ENCODE data around the gene RPS6KA5.
"Not testable (repeated sequence)": the region's sequence is repeated elsewhere in the genome, so short reads cannot be mapped to it uniquely, and the experiment has no call there.

Gene RPS6KA5

DNA sequence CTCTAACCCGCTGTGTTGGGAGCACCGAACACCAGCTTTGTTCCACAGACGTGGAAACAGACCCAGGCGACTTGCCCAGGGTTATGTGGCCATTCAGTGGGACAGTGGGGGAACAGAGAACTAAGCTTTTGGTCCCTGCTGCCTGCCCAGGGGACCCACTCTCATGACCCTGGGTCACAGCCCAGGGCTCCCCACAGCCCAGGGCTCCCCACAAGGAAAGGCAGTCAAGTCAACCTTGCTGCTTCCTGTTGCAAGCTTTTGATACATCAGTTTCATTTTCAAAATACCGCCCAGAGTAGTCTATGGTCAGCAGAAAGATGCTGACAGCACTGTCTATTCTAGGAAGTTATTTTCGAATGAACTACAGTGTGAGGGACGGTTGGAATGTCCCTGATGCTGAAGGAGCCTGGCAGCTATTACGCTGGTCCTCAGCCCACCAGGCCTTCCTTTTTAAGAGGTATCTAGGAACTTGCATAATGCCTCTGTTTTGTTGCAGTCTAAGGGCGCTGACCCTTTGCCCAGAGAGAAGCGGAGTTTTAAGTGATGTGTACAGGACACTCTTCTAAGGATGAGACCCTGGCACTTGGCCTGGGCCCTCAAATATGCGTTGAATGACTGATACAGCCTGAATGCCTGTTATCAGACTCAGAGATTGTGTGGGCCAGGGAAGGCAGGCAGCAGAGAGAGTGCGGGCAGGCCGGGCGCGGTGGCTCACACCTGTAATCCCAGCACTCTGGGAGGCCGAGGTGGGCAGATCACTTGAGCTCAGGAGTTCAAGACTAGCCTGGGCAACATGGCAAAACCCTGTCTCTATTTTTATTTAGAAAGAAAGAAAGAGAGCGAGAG is 231.6 kb downstream of the RPS6KA5 start:
- DNase-seq = peak in 2 of 42 donors; percentile 12 to 29
- intact Hi-C loops (cut with DNase I) = no loop called here

DNA sequence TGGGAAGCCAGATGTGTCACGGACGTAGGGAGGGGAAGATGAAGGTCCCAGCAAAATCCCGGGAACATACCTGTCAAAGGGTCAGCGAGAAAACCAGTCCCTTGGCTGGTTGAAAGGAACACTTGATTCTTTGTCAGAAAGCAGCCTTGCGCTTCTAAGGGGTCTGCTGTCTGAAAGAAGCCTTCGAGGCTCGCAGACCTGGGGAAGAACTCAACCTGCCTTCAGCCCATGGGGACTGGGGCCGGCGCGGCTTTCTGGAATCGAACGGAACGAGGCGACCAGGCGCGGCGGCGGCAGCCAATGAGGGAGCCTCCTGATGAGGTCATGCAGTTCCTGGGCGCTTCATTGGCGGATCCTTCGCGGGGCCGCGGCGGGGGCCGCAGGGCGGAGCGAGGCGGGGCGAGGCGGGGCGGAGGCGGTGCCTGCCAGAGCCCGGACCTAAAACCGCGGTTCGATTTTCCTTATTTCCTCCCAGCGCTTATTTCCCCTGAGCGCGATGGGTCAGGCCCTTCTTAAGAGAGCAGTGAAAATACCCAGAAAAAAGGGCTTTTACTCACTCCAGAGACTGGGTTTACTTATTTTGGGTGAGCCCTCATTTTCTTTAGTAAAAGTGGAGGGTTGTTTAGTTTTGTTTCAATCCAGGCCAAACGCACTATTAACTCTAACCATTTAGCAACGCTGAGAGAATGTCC is 232.4 kb downstream of the RPS6KA5 start:
- DNase-seq = peak; percentile 94 to 99 (median 98)
- intact Hi-C loops (cut with DNase I) = no loop called here

DNA sequence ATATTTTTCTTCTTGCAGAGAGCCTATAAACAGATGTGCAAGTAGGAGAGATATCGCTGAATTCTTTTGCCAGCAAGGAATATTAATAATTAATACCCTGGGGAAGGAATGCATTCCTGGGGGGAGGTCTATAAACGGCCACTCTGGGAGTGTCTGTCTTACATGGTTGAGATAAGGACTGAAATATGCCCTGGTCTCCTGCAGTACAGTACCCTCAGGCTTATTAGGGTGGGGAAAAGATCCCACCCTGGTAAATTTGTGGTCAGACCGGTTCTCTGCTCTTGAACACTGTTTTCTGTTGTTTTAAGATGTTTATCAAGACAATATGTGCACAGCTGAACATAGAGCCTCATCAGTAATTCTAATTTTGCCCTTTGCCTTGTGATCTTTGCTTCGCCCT is 236.9 kb downstream of the RPS6KA5 start:
- intact Hi-C loops (cut with DNase I); DNase-seq: not testable (repeated sequence)

DNA sequence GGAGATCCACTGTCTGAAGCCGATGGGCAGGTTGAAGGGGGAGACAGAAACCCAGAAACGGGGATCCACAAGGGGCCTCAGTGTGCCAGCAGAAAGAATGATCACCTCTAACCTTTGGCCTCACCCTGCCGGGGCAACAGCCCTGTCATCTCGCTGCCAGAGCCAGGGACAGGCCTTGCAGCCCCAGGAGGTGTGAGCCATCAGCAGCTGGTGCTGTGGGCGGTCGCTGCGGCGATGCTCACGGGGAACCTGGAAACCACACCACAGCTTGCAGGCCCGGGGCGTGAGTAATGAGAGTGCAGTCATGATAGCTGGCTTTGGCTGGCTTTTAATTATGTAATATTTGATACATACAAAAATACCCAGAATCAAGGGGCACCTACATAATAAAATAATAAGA is 239.5 kb downstream of the RPS6KA5 start:
- intact Hi-C loops (cut with DNase I) = no loop called here
- peak in 9 of 42 donors; percentile 19 to 58 (median 42) for DNase-seq

DNA sequence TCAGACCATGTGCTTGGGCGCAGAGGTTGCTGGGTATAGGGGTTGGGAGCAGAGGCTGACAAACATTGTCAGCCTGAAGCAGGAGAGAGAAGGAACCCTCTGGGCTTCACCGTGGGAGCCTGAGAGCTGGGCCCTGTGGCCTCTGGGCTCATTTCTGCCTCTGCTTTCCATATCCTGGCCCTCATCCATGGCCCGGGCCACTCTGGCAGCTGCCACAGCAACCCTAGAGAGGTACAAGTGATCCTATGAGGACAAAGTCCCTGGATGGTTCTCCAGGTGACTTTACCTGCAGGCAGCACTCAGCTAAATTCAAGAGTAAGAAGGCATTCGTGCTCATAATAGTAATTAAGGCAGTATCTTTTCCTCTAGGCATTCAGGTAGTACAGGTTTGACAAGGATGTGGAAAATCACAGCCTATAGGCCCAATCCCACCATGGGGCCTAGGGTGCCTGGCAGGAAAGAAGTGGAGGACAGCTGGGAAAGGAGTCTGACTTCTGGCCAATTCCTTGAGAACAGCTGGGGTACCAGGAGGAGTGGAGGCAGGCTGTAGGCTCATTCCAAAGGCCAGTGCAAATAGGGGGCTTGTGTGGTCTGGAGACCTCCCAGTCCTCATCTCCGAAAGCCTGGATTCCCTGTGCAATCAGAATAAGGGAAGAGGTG is 240.6 kb downstream of the RPS6KA5 start:
- intact Hi-C loops (cut with DNase I) = no loop called here
- DNase-seq = no peak

DNA sequence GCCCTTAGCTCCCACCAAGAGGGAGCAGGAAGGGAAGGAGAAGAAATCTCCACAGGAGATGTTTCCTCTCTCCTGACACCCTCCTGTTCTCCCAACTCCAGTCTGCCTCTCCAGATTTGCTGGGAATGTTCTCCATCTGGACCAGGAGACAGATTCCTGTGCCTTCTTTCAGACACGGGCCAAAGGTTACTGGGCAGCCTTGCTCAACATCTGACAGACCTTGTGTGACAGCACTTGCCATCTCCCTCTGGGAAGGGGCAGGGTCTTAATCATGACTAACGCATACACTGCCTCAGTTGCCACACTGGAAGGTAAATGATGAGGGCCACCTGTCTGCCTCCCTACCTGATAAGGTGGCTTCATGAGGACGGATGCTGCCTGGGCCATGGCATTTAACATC is 241.7 kb downstream of the RPS6KA5 start:
- intact Hi-C loops (cut with DNase I) = no loop called here
- no peak for DNase-seq

- no peak for DNase-seq
- intact Hi-C loops (cut with DNase I) = no loop called here
Measured at GRCh38 chr14:90816681-90817436, 243.6 kb downstream of the RPS6KA5 start.

- intact Hi-C loops (cut with DNase I) = no loop called here
- DNase-seq = peak in 29 of 42 donors; percentile 26 to 74 (median 57)
Measured at GRCh38 chr14:90815822-90816662, 244.4 kb downstream of the RPS6KA5 start, which contains the start of gene TTC7B. Gene TTC7B (minus strand): TSS chr14:90816430. CDS start chr14:90816295, 135 bp downstream.

GRCh38 chr14:90815572-90815821 is 244.9 kb downstream of the RPS6KA5 start:
- no peak for DNase-seq
- intact Hi-C loops (cut with DNase I) = no loop called here

DNA sequence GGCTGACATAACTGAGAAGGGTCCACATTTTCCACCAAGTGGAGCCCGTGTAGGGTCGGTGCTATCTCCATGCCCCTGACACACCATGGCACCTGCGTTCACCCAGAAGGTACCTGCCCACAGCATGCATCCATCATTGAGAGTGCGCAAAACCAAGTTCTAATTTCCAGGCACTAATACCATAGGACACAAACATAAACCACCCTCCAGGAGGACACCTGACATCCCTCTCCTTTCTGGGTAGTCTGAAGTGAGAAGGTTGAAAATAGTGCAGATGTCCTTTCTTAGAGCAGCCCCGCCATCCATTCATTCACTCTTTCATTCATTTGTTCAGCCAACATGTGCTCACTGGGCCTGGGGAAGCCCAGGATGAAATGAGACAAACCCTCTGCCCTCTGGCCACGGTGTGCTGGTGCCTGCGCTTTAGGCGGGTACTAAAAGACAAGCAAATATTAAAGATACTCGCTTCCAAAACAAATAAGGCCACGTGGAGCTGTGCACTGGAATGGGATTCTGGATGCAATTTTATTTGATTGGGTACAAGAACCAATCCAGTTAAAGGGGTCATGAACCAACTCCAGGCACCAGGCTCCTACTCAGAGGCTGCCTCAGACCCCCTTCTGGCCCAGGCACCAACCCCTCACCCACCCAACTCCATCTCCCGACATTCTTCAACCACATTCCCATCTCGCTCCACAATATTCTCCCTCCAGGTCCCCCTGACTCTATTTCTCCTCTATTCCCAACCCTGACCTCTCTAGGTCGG is 245.5 kb downstream of the RPS6KA5 start:
- DNase-seq = no peak
- intact Hi-C loops (cut with DNase I) = no loop called here

DNA sequence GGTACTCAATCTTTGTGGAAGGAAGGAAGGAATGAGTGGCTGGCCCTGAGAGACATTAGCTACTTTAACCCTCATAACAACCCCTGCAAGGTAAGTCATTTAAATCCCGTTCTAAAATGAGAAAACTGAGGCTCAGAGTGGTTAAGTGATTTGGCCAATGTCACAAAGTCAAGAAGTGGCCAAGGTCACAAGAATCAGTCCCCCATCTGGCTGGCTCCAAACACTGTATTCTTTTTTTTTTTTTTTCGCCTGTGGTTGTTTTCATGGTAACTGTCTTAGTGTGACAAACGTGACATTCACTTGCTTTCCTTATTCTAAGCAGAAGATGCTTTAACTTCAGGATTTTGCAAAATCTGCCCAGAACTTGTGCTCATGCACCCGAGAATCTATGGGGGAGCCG is 247.0 kb downstream of the RPS6KA5 start:
- DNase-seq = no peak
- intact Hi-C loops (cut with DNase I) = no loop called here

DNA sequence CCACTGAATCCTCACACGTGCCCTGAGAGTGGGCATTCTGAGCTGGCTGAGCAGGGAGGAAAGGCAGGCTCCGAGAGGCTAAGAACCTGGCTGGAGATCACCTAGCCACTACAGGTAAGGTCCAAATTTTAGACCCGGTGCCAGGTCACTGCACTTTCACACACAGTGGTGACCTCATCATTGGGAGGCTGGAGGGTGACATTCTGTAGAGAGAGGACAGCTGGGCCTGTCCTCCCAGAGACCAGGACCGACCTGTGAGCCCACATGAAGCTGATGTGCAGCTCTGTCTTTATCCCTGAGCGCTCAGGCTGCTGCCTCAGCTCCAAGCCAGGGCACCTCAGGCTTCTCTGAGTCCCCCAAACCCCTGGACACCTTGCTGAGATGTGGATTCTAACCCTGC is 248.3 kb downstream of the RPS6KA5 start:
- no peak for DNase-seq
- intact Hi-C loops (cut with DNase I) = no loop called here

DNA sequence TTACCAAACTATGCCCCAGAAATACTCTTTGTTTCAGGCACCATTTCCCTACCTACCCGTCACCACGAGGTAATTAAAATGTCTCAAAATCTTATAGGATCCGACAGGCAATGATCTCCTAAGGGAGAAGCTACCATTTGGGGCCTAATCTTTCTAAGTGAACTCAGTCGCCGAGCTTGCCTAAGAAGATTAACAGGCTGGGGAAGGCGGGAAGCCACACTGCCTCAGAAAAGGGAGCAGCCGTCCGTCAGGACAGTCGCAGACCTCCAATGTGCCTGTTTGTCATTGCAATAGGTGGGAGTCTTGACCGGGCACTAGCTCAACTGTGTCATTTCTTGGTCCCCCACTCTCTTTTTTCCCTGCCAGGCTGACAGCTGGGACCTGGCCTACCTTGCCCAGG is 248.8 kb downstream of the RPS6KA5 start:
- intact Hi-C loops (cut with DNase I) = no loop called here
- no peak for DNase-seq

DNA sequence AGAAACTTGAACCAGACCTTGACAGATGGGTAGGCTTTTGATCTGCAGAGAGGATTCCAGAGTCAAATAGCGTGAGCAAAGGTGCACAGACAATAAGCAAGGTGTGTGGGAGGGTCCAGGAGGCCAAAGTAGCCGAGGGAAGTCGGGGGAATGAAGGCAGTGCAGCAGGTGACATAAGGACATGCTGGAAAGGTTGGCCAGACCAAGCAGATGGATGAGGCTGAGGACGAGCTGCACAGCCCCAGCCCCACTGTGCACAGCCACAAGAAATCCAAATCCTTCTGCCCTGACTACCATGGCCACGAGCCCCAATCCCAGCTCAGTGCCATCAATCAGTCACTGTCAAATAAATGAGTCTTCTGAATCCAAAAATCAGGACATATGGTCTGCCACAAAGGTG is 249.6 kb downstream of the RPS6KA5 start:
- DNase-seq = no peak
- intact Hi-C loops (cut with DNase I) = no loop called here

GRCh38 chr14:90809530-90810312 is 250.7 kb downstream of the RPS6KA5 start:
- intact Hi-C loops (cut with DNase I) = no loop called here
- DNase-seq = no peak

DNA sequence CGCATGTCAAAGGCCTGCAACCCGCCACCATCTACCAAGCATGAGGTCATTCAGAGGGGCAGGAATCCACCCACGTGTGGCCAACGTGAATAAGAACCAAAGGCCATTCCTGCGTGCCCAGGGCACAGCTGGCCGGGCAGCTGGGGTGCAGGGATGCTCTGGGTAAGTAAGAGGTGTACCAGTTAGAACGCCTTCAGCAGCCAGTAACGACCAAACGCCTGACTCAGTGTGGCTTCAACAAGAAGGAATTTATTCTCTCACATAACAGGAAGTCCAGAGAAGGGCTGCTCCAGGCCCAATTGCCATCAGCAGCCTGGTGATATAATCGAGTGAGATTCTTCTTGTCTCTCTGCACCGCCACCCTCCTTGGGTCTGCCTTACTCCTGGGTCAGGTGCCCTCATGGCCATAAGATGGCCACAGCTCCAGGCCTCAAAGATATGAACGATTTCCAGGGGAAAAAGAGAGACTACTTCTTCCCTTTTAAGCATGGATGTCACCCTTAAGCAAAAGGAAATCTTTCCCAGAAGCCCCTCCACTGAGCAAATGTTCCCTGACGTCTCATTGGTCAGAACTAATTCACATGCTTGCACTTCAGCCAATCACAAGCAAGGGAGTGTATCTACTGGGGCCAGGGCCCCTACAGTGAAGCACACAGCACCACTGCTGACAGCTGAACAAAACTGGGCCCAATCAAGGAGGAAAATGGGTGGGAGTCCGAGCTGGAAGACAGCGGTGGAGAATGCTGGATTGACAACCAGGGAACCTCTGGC is 251.5 kb downstream of the RPS6KA5 start:
- DNase-seq = no peak
- intact Hi-C loops (cut with DNase I) = no loop called here
